GM08714 (cell line): ENCODE results near the gene ZNF467.
A peak's percentile ranks its signal among the peaks of the same experiment; 100 is the strongest.

Experiments used
- H3K4me3 ChIP-seq: fragments of 200-500 bp; sonication (Bioruptor generic); 2 replicates; pipeline ENCODE4 v1.5.1; 2014; ENCODE audit warnings: mild to moderate bottlenecking, low read length, inconsistent platforms
- ZNF274 ChIP-seq: IDR thresholded peaks from 2 replicates; pipeline ENCODE4 v1.6.1; 2012; ENCODE audit warnings: mild to moderate bottlenecking, low read depth, low read length

ZNF467 gene

GRCh38 chr7:149742075-149742701 is 31.2 kb downstream of the ZNF467 start:
- peak overlapping the region; percentile 15; the same call in 1 of the 2 replicates for H3K4me3 ChIP-seq
- no peak for TF ChIP-seq ZNF274

GRCh38 chr7:149741629-149742028 is 31.8 kb downstream of the ZNF467 start:
- H3K4me3 ChIP-seq, result peak overlapping the region; percentile 15; the same call in 1 of the 2 replicates

GRCh38 chr7:149736478-149737360 is 36.7 kb downstream of the ZNF467 start:
- no peak overlapping the region for H3K4me3 ChIP-seq
- TF ChIP-seq ZNF274, result no peak

More at GRCh38 chr7:149741629-149742028, 31.8 kb downstream of the ZNF467 start:
- TF ChIP-seq ZNF274, result no peak

- no peak for TF ChIP-seq ZNF274
- no peak overlapping the region for H3K4me3 ChIP-seq
Measured at GRCh38 chr7:149735779-149736477, 37.5 kb downstream of the ZNF467 start.

- TF ChIP-seq ZNF274, result no peak
- H3K4me3 ChIP-seq, result no peak overlapping the region
Measured at GRCh38 chr7:149735181-149735602, 38.2 kb downstream of the ZNF467 start.

- TF ChIP-seq ZNF274, result no peak
- no peak overlapping the region for H3K4me3 ChIP-seq
Measured at GRCh38 chr7:149734791-149735075, 38.7 kb downstream of the ZNF467 start.

- H3K4me3 ChIP-seq, result no peak overlapping the region
- no peak for TF ChIP-seq ZNF274
Measured at GRCh38 chr7:149733924-149734790, 39.2 kb downstream of the ZNF467 start.

- H3K4me3 ChIP-seq, result no peak overlapping the region
- no peak for TF ChIP-seq ZNF274
Measured at GRCh38 chr7:149733131-149733923, 40.1 kb downstream of the ZNF467 start.

- H3K4me3 ChIP-seq, result no peak overlapping the region
- no peak for TF ChIP-seq ZNF274
Measured at GRCh38 chr7:149732611-149733010, 40.8 kb downstream of the ZNF467 start.

- no peak for TF ChIP-seq ZNF274
- no peak overlapping the region for H3K4me3 ChIP-seq
Measured at GRCh38 chr7:149732111-149732561, 41.3 kb downstream of the ZNF467 start.

GRCh38 chr7:149731207-149731955 is 42.0 kb downstream of the ZNF467 start:
- no peak for TF ChIP-seq ZNF274
- H3K4me3 ChIP-seq, result no peak overlapping the region
